Right lobe of liver (tissue), 4 donors: ENCODE measurements around the gene EVA1C.

Experiments used
- CTCF ChIP-seq, 4 donors: fragments of 200-600 bp in 3 of 4; fragments of 450-650 bp in 1 of 4; IDR thresholded peaks; one replicate each; pipeline versions ENCODE4 v1.5.1 to v1.8.0; 2016 to 2022; ENCODE audit warnings: antibody characterized with exemption in 4 of 4, mild to moderate bottlenecking in 2 of 4
- POLR2A ChIP-seq: fragments of 450-650 bp; IDR thresholded peaks from one replicate; pipeline ENCODE4 v1.6.1; 2017; ENCODE audit warnings: antibody characterized with exemption, mild to moderate bottlenecking
- donor health status: DM: no; HTN: no; CAD: no.
- donor health status: DM: no; HTN: no; CAD: no.
- donor health status: DM: no; HTN: yes; CAD: no.

GRCh38 chr21:32514275-32515055 is 102.0 kb downstream of the EVA1C start:
- TF ChIP-seq CTCF (IDR thresholded peaks at IDR 0.05) (no peak), POLR2A (no peak)
